Neuronal stem cell (in vitro differentiated cells): ENCODE measurements around the gene MYEOV.

Experiments
- DNase-seq: peaks from one replicate; pipeline ENCODE4 v3.0.0-alpha.2; 2013; ENCODE audit warnings: low spot score
- H2AFZ ChIP-seq: one replicate; pipeline ENCODE4 v1.6.1; 2013; ENCODE audit warnings: mild to moderate bottlenecking, low read length, inconsistent platforms
- H2AK5ac ChIP-seq: 2 replicates; pipeline ENCODE4 v1.6.1; 2013; ENCODE audit warnings: low read depth, mild to moderate bottlenecking, inconsistent platforms, low read length, moderate library complexity, mixed read lengths
- H2BK120ac ChIP-seq: 2 replicates; pipeline ENCODE4 v1.6.1; 2013; ENCODE audit warnings: low read depth, mild to moderate bottlenecking, inconsistent platforms, low read length, moderate library complexity, mixed read lengths
- H2BK12ac ChIP-seq: one replicate; pipeline ENCODE4 v1.6.1; 2013; ENCODE audit warnings: low read length, inconsistent platforms
- H2BK15ac ChIP-seq: 2 replicates; pipeline ENCODE4 v1.6.1; 2013; ENCODE audit warnings: mild to moderate bottlenecking, low read length, inconsistent platforms, mixed read lengths
- H2BK5ac ChIP-seq: one replicate; pipeline ENCODE4 v1.6.1; 2013; ENCODE audit warnings: inconsistent platforms, mild to moderate bottlenecking, low read length, moderate library complexity
- H3K14ac ChIP-seq: one replicate; pipeline ENCODE4 v1.6.1; 2013; ENCODE audit warnings: low read length, inconsistent platforms
- H3K18ac ChIP-seq: 2 replicates; pipeline ENCODE4 v1.6.1; 2013; ENCODE audit warnings: low read length, inconsistent platforms
- H3K23ac ChIP-seq: 2 replicates; pipeline ENCODE4 v1.6.1; 2013; ENCODE audit warnings: low read depth, mild to moderate bottlenecking, mixed read lengths, low read length, inconsistent platforms; ENCODE audit not compliant: poor library complexity
- H3K27ac ChIP-seq: replicated peaks from 3 replicates; pipeline ENCODE4 v1.5.1; 2013; ENCODE audit warnings: low read length, inconsistent platforms
- H3K27me3 ChIP-seq, 3 experiments: 2 replicates each; pipeline ENCODE4 v1.6.1; 2013; ENCODE audit warnings: low read length in 3 of 3, mild to moderate bottlenecking in 2 of 3, inconsistent platforms in 1 of 3, low read depth in 1 of 3, mixed read lengths in 1 of 3, moderate library complexity in 1 of 3; ENCODE audit not compliant: control insufficient read depth in 3 of 3, insufficient read depth in 3 of 3
- H3K36me3 ChIP-seq, 2 donors: replicated peaks in 1 of 2; 2 replicates each; pipeline ENCODE4 v1.6.1; 2013; ENCODE audit warnings: low read length in 2 of 2; ENCODE audit not compliant: control insufficient read depth in 2 of 2, insufficient read depth in 2 of 2
- H3K4ac ChIP-seq: 2 replicates; pipeline ENCODE4 v1.6.1; 2013; ENCODE audit warnings: inconsistent platforms, mild to moderate bottlenecking, low read length, moderate library complexity
- H3K4me1 ChIP-seq, 2 donors: 1 replicate in 1 of 2; 2 replicates in 1 of 2; pipeline ENCODE4 v1.6.1; 2013; ENCODE audit warnings: low read length in 2 of 2, low read depth in 1 of 2; ENCODE audit not compliant: control insufficient read depth in 2 of 2, insufficient read depth in 1 of 2
- H3K4me2 ChIP-seq: one replicate; pipeline ENCODE4 v1.6.1; 2013; ENCODE audit warnings: mild to moderate bottlenecking, low read length, inconsistent platforms; ENCODE audit not compliant: insufficient read depth, poor library complexity, severe bottlenecking
- H3K4me3 ChIP-seq, 2 donors: 2 replicates each; pipeline ENCODE4 v1.5.1; 2013; ENCODE audit warnings: low read length in 2 of 2, mild to moderate bottlenecking in 2 of 2, inconsistent platforms in 1 of 2, moderate library complexity in 1 of 2
- H3K79me1 ChIP-seq: one replicate; pipeline ENCODE4 v1.6.1; 2013; ENCODE audit warnings: low read depth, mild to moderate bottlenecking, inconsistent platforms, low read length, moderate library complexity
- H3K9ac ChIP-seq: one replicate; pipeline ENCODE4 v1.6.1; 2013; ENCODE audit warnings: mild to moderate bottlenecking, low read depth, low read length, inconsistent platforms; ENCODE audit not compliant: poor library complexity
- H3K9me3 ChIP-seq, 2 donors: replicated peaks in 1 of 2; 2 replicates each; pipeline versions ENCODE3 to v1.6.1; 2013; ENCODE audit warnings: low read length in 2 of 2, mild to moderate bottlenecking in 2 of 2, inconsistent platforms in 1 of 2, low read depth in 1 of 2, mixed read lengths in 1 of 2, moderate library complexity in 1 of 2; ENCODE audit not compliant: control insufficient read depth in 2 of 2, insufficient read depth in 1 of 2
- H4K8ac ChIP-seq: one replicate; pipeline ENCODE4 v1.6.1; 2013; ENCODE audit warnings: low read depth, mild to moderate bottlenecking, inconsistent platforms, low read length, moderate library complexity
- H4K91ac ChIP-seq: one replicate; pipeline ENCODE4 v1.6.1; 2013; ENCODE audit warnings: low read length, low read depth, mild to moderate bottlenecking, inconsistent platforms; ENCODE audit not compliant: poor library complexity
- WGBS, 2 donors: extraction: QIAGEN DNeasy Blood & Tissue Kit; methylation state at CpG; one replicate each; pipeline ENCODE4 v1.1.7; 2013; ENCODE audit warnings: missing lambda C conversion rate in 2 of 2, mixed read lengths in 1 of 2; ENCODE audit not compliant: insufficient read length in 2 of 2, insufficient replicate concordance in 1 of 2; ENCODE audit errors: extremely low coverage in 2 of 2; 5-methylcytosine and 5-hydroxymethylcytosine counted together

The MYEOV gene

DNA sequence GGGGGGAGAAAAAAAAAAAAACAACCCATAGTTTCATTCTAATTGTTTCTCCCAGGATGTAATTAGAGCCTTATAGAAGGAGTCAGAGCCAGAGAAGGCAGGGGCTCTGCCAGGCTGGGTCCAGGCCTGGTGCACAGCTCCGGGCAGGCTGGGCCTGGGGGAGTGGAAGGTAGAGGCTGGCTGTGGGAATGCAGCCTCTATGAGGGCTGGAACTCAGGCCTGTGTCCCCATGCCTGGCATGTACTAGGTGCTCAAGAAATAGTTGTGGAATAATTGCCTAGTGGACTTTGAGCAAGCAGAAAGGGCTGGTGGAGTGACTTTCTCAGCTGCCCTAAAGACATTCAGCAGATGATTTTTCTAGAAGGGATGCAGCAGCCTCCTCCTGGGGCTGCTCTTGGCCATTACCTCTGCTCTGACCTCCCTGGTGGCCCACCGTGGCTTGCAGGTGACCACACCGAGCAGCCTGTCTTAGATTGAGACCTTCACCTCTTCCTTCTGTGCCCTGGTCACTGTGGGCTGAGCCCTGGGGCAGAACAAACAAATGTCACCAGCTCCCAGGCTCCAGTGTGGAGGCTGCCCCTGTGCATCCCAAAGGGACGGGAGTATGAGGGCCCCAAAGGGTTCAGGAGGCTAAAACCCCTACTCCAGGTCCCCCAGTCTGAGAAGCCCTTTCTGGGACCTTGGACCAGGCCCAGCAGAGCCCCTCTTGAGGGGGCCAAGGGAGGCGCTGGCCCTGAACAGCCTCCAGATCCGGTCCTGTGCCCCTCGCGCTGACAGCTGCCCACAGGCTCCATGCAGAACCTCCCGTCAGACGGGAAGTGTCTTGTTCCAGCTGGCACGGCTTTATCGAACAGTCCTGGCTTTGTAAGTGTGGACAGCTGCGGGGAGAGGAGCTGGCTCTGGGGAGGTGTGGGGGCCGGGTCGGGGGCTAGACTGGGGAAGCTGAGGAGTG is 18.8 kb downstream of the MYEOV start:
- Histone ChIP-seq H3K27me3 (no peaks in the 10 kb centered on the region), H3K9me3 (no peaks in the 10 kb centered on the region), H3K23ac (no peak overlapping the region), H3K4me3 (no peak overlapping the region), H3K4me2 (no peak overlapping the region), H4K91ac (no peak overlapping the region), H2BK15ac (no peak overlapping the region), H4K8ac (no peak overlapping the region), H3K9ac (no peak overlapping the region), H3K4me1 (peaks cover 0 to 3% of the 10 kb centered on the region in 2 donors), H3K79me1 (no peaks in the 10 kb centered on the region), H3K27ac (no peak overlapping the region), H3K36me3 (no peaks in the 10 kb centered on the region), H3K4ac (no peak overlapping the region), H2AK5ac (peak overlapping the region; percentile 50), H2BK120ac (no peak overlapping the region), H2AFZ (no peak overlapping the region), H2BK5ac (peak overlapping the region; percentile 42), H2BK12ac (no peak overlapping the region), H3K14ac (peak overlapping the region; percentile 31), H3K18ac (peak overlapping the region; percentile 39)
- DNase-seq, result no peak
- no CpG with 5 or more reads among the region's 15 CpGs for WGBS, 2 donors

DNA sequence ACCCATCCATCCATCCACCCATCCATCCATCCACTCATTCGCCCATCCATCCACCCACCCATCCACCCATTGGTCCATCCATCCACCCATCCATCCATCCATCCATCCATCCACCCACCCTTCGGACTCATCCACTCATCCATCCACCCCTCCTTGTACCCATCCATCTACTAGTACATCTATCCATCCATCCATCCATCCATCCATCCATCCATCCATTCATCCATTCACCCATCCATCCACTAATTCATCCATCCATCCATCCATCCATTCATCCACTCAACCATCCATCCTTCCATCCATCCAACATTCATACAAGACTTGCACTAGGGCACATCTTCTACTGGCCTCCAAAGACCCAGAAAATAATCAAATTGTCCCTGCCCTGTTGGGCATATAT is 20.0 kb downstream of the MYEOV start:
- Histone ChIP-seq H3K79me1 (no peaks in the 10 kb centered on the region), H3K36me3 (no peaks in the 10 kb centered on the region), H3K4me3 (no peak overlapping the region), H3K14ac (no peak overlapping the region), H2BK120ac (no peak overlapping the region), H2BK5ac (no peak overlapping the region), H2BK12ac (no peak overlapping the region), H3K4ac (no peak overlapping the region), H3K9me3 (no peaks in the 10 kb centered on the region), H3K4me2 (no peak overlapping the region), H2AK5ac (no peak overlapping the region), H3K23ac (no peak overlapping the region), H3K9ac (no peak overlapping the region), H3K27me3 (no peaks in the 10 kb centered on the region), H3K27ac (no peak overlapping the region), H2AFZ (no peak overlapping the region), H4K91ac (no peak overlapping the region), H3K4me1 (peaks cover 0 to 3% of the 10 kb centered on the region in 2 donors), H2BK15ac (no peak overlapping the region), H4K8ac (no peak overlapping the region), H3K18ac (no peak overlapping the region)
- DNase-seq, result no peak
- no CpG with 5 or more reads among the region's 2 CpGs for WGBS, 2 donors

DNA sequence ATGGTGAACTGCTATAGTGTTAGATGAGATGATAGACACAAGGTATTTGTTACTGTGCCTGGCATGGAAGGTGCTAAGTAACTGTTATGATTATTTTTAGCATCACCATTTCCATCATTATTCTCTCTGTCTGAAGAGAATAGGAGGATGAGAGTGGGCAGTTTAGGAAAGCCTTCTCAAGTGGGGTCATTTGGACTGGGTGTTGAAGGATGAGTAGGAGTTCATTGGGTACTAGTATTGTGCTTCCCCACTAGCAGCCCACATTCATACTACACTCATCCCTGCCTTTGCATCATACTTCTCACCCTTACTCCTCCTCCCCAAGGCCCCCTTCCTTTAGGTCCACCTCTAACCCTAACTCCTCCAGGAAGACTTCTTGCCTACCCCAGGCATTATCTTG is 20.6 kb downstream of the MYEOV start:
- H2BK12ac ChIP-seq, result no peak overlapping the region
- H2AFZ ChIP-seq, result no peak overlapping the region
- H3K4me2 ChIP-seq, result no peak overlapping the region
- no peak overlapping the region for H2BK5ac ChIP-seq
- H3K9me3 ChIP-seq, result no peaks in the 10 kb centered on the region
- no peaks in the 10 kb centered on the region for H3K27me3 ChIP-seq
- no peak overlapping the region for H3K9ac ChIP-seq
- peaks cover 0 to 3% of the 10 kb centered on the region in 2 donors for H3K4me1 ChIP-seq
- no peaks in the 10 kb centered on the region for H3K79me1 ChIP-seq
- no peak overlapping the region for H2BK15ac ChIP-seq
- no peak for DNase-seq
- no peak overlapping the region for H2AK5ac ChIP-seq
- no peak overlapping the region for H3K14ac ChIP-seq
- H3K23ac ChIP-seq, result no peak overlapping the region
- H2BK120ac ChIP-seq, result no peak overlapping the region
- H3K4me3 ChIP-seq, result no peak overlapping the region
- H4K91ac ChIP-seq, result no peak overlapping the region
- no peak overlapping the region for H4K8ac ChIP-seq
- no peaks in the 10 kb centered on the region for H3K36me3 ChIP-seq
- no peak overlapping the region for H3K27ac ChIP-seq
- no peak overlapping the region for H3K4ac ChIP-seq
- H3K18ac ChIP-seq, result no peak overlapping the region

DNA sequence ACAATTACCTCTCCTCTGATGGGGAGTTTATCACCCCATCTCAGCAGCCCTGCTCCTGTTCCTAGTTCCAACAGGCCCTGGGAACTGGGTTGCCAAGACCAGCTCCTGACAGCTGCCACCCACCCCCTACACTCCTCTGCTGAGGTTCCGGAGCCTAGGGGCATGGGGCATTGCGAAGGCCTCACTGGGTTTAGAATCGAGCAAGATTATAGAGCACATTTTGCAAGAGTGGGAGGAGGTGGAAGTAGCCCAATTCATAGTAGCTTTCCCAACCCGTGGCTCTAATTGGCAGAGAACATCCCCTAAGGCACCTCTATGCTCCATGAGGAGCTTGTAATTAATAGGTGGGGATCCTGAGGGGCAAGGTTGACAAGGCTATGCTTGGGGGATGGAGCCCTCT is 23.0 kb downstream of the MYEOV start:
- no CpG with 5 or more reads among the region's 4 CpGs for WGBS, 2 donors

More for the DNA sequence above, 23.0 kb downstream of the MYEOV start:
- no peaks in the 10 kb centered on the region for H3K9me3 ChIP-seq
- H3K36me3 ChIP-seq, result no peaks in the 10 kb centered on the region
- H2AK5ac ChIP-seq, result no peak overlapping the region
- H2BK15ac ChIP-seq, result no peak overlapping the region
- no peak overlapping the region for H3K14ac ChIP-seq
- DNase-seq, result no peak
- H3K9ac ChIP-seq, result no peak overlapping the region
- peaks cover 0 to 9% of the 10 kb centered on the region in 2 donors for H3K4me1 ChIP-seq
- no peak overlapping the region for H2BK120ac ChIP-seq
- H4K8ac ChIP-seq, result no peak overlapping the region
- no peaks in the 10 kb centered on the region for H3K79me1 ChIP-seq
- no peak overlapping the region for H2BK12ac ChIP-seq
- H2BK5ac ChIP-seq, result no peak overlapping the region
- no peak overlapping the region for H3K4me3 ChIP-seq
- H3K4me2 ChIP-seq, result no peak overlapping the region
- no peak overlapping the region for H3K18ac ChIP-seq
- H3K4ac ChIP-seq, result no peak overlapping the region
- H3K27me3 ChIP-seq, result no peaks in the 10 kb centered on the region
- H2AFZ ChIP-seq, result no peak overlapping the region
- H4K91ac ChIP-seq, result no peak overlapping the region
- no peak overlapping the region for H3K27ac ChIP-seq
- H3K23ac ChIP-seq, result no peak overlapping the region
